ENCODE measurements around the gene LONRF3.

DNA sequence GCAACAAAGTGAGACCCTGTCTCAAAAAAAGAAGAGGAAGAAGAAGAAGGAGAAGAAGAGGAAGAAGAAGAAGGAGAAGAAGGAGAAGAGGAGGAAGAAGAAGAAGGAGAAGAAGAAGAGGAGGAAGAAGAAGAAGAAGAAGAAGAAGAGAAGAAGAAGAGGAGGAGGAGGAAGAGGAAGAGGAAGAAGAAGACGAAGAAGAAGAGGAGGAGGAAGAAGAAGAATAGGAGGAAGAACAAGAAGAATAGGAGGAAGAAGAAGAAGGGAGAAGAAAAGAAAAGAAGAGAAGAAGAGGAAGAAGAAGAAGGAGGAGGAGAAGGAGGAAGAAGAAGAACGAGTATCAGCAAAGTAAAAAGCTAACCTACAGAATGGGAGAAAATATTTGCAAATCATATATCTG, 33.3 kb upstream of the LONRF3 start:
- TF ChIP-seq CTCF (IDR thresholded peaks at IDR 0.05) (no peak), EZH2 (IDR thresholded peaks at IDR 0.05; ENCODE audit: borderline replicate concordance, insufficient read depth, low read depth, low read length, poor library complexity, severe bottlenecking) (no peak)
